ENCODE data around the gene HCAR2. TPM values are rescaled to one million over a fixed set of nuclear protein-coding genes. Genes with fewer than 3 reads are reported as not detected.
"Not testable (repeated sequence)": the region's sequence is repeated elsewhere in the genome, so short reads cannot be mapped to it uniquely, and the experiment has no call there.

Gene HCAR2
- total RNA-seq, 2 experiments from 2014 or later = not detected

- POLR2A ChIA-PET = no interaction called here
- no peaks in the 10 kb centered on the region for H3K9me3 Mint-ChIP-seq (ENCODE audit: low read depth)
- no peaks in the 10 kb centered on the region for H3K4me1 Mint-ChIP-seq
- no peaks in the 10 kb centered on the region for H3K27me3 Mint-ChIP-seq
- DNase-seq (no peak), ATAC-seq (no peak)
- no peak overlapping the region for H3K4me3 Mint-ChIP-seq
- H3K27ac Mint-ChIP-seq = no peak overlapping the region
- CTCF ChIA-PET = interaction anchor here (0.7 kb wide), 1 partner anchor 118 kb away, joined by 3 read pairs; no protein-coding TSS in a partner anchor
- intact Hi-C loops (cut with DNase I, micrococcal nuclease) = no loop called here
- no peaks in the 10 kb centered on the region for H3K36me3 Mint-ChIP-seq (ENCODE audit: low read depth)
Observed at GRCh38 chr12:122659579-122659978, 43.6 kb downstream of the HCAR2 start.

GRCh38 chr12:122656298-122656697 lies 46.9 kb downstream of the HCAR2 start:
- Mint-ChIP-seq H3K27me3 (no peaks in the 10 kb centered on the region), H3K4me1 (no peaks in the 10 kb centered on the region)
- POLR2A ChIA-PET = interaction anchor here (0.7 kb wide), 1 partner anchor 125 kb away, joined by 9 read pairs; no protein-coding TSS in a partner anchor

GRCh38 chr12:122653291-122653690 lies 49.9 kb downstream of the HCAR2 start:
- CTCF ChIA-PET = interaction anchor here (0.6 kb wide), 1 partner anchor 18 kb away, joined by 4 read pairs; no protein-coding TSS in a partner anchor
- POLR2A ChIA-PET; H3K27me3 Mint-ChIP-seq; H3K9me3 Mint-ChIP-seq (ENCODE audit: low read depth); H3K4me3 Mint-ChIP-seq; intact Hi-C loops (cut with DNase I, micrococcal nuclease); DNase-seq; H3K4me1 Mint-ChIP-seq; H3K36me3 Mint-ChIP-seq (ENCODE audit: low read depth); ATAC-seq; H3K27ac Mint-ChIP-seq: not testable (repeated sequence)

More at GRCh38 chr12:122656298-122656697, 46.9 kb downstream of the HCAR2 start:
- H3K9me3 Mint-ChIP-seq (ENCODE audit: low read depth) = no peaks in the 10 kb centered on the region
- H3K4me3 Mint-ChIP-seq = no peak overlapping the region
- intact Hi-C loops (cut with DNase I, micrococcal nuclease) = no loop called here
- H3K36me3 Mint-ChIP-seq (ENCODE audit: low read depth) = no peaks in the 10 kb centered on the region
- no peak for DNase-seq
- no peak for ATAC-seq
- no peak overlapping the region for H3K27ac Mint-ChIP-seq
- CTCF ChIA-PET = interaction anchor here (0.6 kb wide), 2 partner anchors 101 to 575 kb away, joined by 3 read pairs; no protein-coding TSS in a partner anchor

GRCh38 chr12:122651520-122652224 lies 51.5 kb downstream of the HCAR2 start:
- peaks cover 3% of the 10 kb centered on the region for H3K36me3 Mint-ChIP-seq (ENCODE audit: low read depth)
- H3K27ac Mint-ChIP-seq = no peak overlapping the region
- H3K9me3 Mint-ChIP-seq (ENCODE audit: low read depth) = no peaks in the 10 kb centered on the region
- peaks cover 2% of the 10 kb centered on the region for H3K27me3 Mint-ChIP-seq
- POLR2A ChIA-PET = no interaction called here
- DNase-seq = no peak
- H3K4me3 Mint-ChIP-seq = no peak overlapping the region
- CTCF ChIA-PET = no interaction called here
- ATAC-seq = no peak
- intact Hi-C loops (cut with DNase I, micrococcal nuclease) = no loop called here
- peaks cover 11% of the 10 kb centered on the region for H3K4me1 Mint-ChIP-seq

Other genes starting within 250 kb of the HCAR2 start
- 10 to 100 TPM; 34.7 to 39.1 TPM for gene ZCCHC8, start 202.4 kb downstream of the HCAR2 start, total RNA-seq
- gene RSRC2, start 176.4 kb downstream of the HCAR2 start, total RNA-seq = 100 to 1,000 TPM in 1 of 2 experiments, 10 to 100 TPM in 1; 92.7 to 105 TPM
- gene KNTC1, start 176.1 kb downstream of the HCAR2 start, total RNA-seq = 100 to 1,000 TPM; 136 to 175 TPM
- under 1 TPM; 0.07 to 0.09 TPM for gene HCAR3, start 13.5 kb upstream of the HCAR2 start, total RNA-seq
- under 1 TPM; 0.39 to 0.67 TPM for gene HCAR1, start 27.5 kb upstream of the HCAR2 start, total RNA-seq
- 10 to 100 TPM; 64.1 to 76.9 TPM for gene DENR, start 49.5 kb upstream of the HCAR2 start, total RNA-seq
- gene CCDC62, start 71.2 kb upstream of the HCAR2 start, total RNA-seq = 1 to 10 TPM in 1 of 2 experiments, under 1 TPM in 1; 0.63 to 1.3 TPM
- gene HIP1R, start 132.1 kb upstream of the HCAR2 start, total RNA-seq = 10 to 100 TPM; 17.1 to 20.9 TPM
- gene VPS37B, start 192.8 kb upstream of the HCAR2 start, total RNA-seq = 10 to 100 TPM in 1 of 2 experiments, 1 to 10 TPM in 1; 9.4 to 11.4 TPM